NCI-H2029 (cell line): ENCODE data around the gene FRMD1.
A peak's percentile ranks its signal among the peaks of the same experiment; 100 is the strongest.

Source experiments
- DNase-seq: peaks from one replicate; lab custom pipeline; 2025; lab: John Stamatoyannopoulos, UW

FRMD1 gene

DNA sequence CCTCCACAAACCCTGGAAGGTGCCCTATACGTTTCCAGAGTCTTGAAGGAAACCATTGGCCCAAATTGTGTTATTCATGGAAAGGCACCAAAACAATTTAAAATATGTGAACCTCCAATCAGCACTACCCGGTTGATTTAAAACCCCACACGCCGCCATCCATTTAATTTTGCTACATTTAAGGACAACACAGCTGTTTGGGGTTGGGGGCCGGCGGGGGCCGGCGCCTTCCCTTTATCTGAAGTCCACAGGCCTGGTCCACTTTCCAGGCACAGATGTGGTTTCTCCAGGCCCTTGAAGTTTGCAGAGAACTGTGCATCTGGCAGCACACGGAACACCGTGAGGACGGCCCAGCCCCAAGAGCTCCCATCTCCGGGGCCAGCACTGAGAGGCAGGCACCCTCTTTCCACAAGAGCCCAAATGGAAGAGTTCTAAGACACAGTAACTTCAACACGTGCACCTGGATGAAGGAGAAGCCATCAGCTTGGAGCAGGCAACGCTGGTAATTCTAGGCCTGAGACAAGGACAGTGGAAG is 16.8 kb upstream of the FRMD1 start:
- no peak for DNase-seq

DNA sequence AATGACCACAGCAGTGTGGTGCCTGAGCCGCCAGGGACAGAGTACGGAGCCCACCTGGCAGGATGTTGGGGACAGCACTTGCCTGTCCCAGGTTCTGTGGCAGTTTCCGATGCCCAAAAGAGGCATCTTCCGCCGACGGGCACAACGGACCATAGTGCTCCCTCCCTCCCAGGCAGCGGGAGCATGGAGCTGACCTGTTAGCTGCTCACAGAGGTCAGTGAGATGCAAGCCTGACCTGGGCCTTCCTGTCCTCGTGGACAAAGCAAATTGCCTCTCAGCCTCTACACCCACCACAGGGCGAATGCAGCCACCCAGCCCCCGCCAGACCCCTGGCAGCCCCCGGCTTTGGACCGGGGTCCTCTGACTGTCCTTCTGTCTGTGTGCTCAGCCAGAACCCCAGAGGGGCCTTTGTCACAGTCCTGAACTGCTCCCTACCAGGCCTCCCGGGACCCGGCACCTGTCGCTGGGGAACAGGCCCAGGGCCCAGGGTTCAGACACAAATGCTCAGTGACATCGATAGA is 16.2 kb upstream of the FRMD1 start:
- DNase-seq: no peak

- no peak for DNase-seq
Observed at GRCh38 chr6:168093634-168094033, 14.6 kb upstream of the FRMD1 start.

- no peak for DNase-seq
Observed at GRCh38 chr6:168093071-168093505, 14.1 kb upstream of the FRMD1 start.

GRCh38 chr6:168092541-168092940 is 13.5 kb upstream of the FRMD1 start:
- no peak for DNase-seq

GRCh38 chr6:168091381-168092264 is 12.6 kb upstream of the FRMD1 start:
- peak; percentile 71 for DNase-seq

DNA sequence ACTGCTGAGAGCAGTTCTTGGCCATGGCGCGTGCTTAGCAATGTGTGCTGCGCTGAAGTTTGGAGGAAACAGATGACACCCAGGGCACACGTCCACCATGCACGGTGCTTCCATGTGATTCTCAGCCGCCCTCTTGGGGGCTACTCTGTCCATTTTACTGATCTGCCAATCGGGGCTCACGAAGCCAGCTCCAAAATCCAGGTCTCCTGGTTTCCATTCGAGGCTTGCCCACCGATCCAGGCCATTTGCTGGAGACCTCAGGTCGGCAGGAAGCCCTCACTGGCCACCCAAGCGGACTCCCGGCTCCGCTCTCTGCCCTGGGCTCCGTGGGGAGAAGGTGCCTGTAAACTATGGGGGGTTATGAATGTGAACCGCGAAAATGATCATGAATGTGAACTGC is 11.7 kb upstream of the FRMD1 start:
- DNase-seq: no peak

GRCh38 chr6:168090064-168090690 is 11.2 kb upstream of the FRMD1 start:
- no peak for DNase-seq

GRCh38 chr6:168089186-168090063 is 10.4 kb upstream of the FRMD1 start:
- DNase-seq: peak; percentile 63

- no peak for DNase-seq
Observed at GRCh38 chr6:168088161-168089053, 9.4 kb upstream of the FRMD1 start.

DNA sequence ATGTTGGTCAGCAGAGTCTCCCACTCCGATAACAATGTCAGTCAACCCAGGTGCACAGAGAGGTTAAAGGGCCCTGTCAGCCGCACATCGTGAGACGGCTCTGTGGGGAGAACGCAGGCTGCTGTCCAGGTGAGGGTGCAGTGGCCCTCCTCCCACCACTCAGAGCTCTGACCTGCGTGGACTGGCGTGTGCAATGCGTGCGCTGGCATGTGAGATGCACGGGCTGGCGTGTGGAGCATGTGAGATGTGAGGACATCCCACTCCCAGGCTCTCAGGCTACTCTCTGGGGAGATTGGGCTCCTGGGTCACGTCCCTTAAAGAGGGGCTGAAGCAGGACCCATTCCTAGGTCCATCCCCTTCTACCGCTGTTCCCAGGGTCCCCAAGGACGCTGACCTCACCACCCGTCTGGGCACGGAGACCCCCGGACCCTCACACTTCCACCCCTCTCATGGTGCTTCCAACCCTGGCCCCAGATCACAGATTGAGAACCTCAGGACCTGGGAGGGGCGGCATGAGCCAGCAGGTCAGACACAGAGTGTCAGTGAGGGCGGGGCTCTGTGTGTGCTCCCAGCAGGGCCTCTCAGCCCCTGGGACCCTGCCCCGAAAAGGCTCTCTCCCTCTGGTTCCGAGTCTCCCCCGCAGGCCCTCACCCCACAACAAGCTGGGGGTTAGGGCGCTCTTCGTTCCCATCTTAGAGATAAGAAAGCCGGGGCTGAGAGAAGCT is 8.6 kb upstream of the FRMD1 start:
- DNase-seq: no peak

DNA sequence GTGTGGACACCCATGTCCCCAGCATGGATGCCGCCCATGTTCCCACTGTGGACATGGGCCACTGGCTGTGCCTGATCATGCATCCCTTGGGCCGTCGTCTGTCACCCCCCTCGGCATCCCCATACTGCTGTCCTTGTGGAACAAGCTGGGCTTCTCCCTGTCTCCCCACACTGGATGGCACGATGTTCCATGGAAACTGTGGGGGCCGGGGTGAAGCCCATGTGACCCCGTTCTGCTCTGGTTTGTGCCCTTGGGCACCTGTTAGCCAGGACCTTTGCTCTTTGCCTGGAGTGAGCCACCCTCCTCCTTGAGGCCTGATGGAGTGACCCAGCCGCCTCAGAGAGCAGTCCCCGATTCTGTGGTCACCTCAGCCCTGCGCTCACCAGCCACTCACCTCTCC is 7.6 kb upstream of the FRMD1 start:
- DNase-seq: no peak

GRCh38 chr6:168086066-168086465 is 7.1 kb upstream of the FRMD1 start:
- DNase-seq: no peak

- DNase-seq: no peak
Observed at GRCh38 chr6:168084465-168085160, 5.6 kb upstream of the FRMD1 start.

- DNase-seq: no peak
Observed at GRCh38 chr6:168083514-168083885, 4.5 kb upstream of the FRMD1 start.

- DNase-seq: no peak
Observed at GRCh38 chr6:168082860-168083513, 4.0 kb upstream of the FRMD1 start.

DNA sequence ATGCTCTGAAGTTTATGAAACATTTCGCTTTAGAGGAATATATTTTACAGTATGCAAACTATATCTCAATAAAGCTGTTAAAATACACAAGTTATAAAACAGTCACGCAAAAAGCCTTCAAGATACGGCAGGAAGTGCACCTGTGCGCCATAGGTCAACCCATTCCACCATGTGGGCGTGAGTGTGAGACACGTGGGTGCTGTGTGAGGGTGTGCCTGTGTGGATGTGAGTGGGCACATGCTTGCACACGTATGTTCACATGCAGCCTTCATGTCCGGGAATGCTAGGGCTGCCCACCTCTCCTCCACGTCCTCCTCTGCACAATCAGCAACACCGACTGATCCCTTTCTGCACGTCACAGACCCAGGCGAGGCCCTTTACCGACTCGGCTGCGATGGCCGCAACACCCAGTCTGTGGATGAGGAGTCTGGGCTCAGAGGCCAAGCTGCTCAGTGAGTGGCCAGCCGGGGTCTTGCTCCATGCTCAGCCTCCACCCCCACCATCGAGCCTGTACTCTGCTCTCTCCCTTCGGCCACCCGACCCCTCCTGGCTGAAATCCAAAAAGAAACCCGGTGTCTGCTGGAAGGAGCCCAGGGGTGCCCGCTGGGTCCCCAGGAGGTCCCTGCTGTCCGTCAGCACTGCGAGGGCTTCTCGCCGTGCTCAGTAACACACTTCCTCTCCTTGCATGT is 3.0 kb upstream of the FRMD1 start:
- no peak for DNase-seq

DNA sequence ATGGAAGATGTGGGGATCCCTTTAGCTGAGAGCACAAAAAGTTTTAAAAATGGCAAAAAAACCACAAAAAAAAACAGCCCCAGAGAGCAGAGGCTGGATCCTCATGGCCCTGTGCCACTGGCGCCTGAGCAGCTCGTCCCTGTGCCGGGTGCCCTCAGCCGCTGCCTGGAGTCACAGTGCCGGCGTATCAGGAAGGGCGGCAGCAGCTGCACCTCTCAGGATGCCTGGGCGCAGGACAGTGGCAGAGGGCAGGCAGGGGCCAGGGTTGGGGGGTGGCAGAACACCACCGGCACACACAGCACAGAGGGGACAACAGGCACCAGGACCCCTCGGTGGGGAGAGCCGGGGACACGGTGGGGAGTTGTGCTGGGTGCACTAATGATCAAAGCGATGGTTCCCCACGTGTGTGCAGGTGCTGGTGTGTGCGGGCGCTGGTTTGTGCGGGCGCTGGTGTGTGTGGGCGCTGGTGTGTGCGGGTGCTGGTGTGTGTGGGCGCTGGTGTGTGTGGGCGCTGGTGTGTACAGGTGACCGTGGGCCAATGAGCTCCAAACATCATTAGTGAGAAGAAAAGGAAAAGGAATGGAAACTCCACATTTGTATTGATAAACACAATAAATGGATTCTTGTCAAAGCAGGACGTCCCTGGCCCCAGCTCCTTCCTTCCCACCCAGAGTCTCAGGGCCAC is 1.5 kb upstream of the FRMD1 start:
- DNase-seq: no peak
